ENCODE data around the gene SLC22A3.
A peak's percentile ranks its signal among the peaks of the same experiment; 100 is the strongest.
"Not testable (repeated sequence)": the region's sequence is repeated elsewhere in the genome, so short reads cannot be mapped to it uniquely, and the experiment has no call there.

The SLC22A3 gene

DNA sequence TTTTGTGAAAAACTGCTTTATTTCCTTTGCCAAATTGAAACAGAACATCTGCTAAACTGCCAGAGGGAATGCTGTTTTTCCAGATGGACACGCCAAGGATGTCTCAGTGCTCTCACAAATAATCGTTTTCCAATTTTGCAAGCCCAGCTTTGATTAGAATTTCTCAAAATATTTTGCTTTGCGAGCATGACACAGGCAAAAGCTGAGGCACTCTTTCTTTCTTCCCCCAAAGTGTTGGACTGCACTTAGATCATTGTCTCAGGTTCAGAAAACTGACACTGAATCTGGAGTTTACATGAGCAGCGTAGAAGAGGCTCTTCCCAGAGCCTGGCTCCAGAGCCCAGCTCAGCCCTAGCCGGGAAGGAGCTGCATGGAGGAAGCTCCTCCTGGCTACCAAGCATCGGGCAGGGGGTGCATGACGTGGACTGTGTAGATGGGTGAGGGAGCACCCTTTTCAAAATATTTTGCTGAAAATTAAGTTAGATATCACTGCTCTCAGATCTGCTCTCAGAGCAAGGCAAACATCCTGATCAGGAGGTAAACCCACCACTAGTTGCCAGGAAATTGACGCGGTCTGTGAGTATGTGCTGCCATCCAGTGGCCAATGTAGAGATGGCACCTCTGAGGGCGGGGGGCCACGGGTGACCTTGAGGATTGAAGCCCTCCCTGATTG, 107.5 kb downstream of the SLC22A3 start:
- peak; percentile 83 for ATAC-seq
- Mint-ChIP-seq H3K9me3 (no peaks in the 10 kb centered on the region), H3K4me3 (no peak overlapping the region), H3K27ac (no peak overlapping the region), H3K4me1 (peaks cover 34% of the 10 kb centered on the region), H3K36me3 (no peaks in the 10 kb centered on the region)
- DNase-seq (ENCODE audit: low spot score in 2 of 2), result peak; percentile 65 to 88

DNA sequence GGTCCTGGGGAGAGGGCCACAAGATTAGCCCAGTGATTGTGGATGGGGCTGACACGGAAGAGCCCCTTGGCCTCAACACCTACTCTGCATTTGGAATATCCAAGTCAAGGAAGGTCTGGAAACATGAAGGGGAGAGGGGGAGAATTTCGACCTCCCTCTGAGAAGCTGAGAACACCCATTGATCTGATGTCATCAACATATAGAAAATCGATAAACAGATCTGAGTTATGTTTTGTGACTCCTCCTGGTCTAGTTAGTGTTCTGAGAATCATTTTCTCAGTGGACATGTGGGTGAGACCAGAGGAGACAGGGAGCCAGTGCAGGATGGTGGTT, 108.0 kb downstream of the SLC22A3 start:
- peaks cover 39% of the 10 kb centered on the region for H3K4me1 Mint-ChIP-seq
- H3K27ac Mint-ChIP-seq, result no peak overlapping the region
- no peak for DNase-seq (ENCODE audit: low spot score in 2 of 2)
- no peaks in the 10 kb centered on the region for H3K9me3 Mint-ChIP-seq
- H3K4me3 Mint-ChIP-seq, result no peak overlapping the region
- ATAC-seq, result peak; percentile 36
- H3K36me3 Mint-ChIP-seq, result no peaks in the 10 kb centered on the region

DNA sequence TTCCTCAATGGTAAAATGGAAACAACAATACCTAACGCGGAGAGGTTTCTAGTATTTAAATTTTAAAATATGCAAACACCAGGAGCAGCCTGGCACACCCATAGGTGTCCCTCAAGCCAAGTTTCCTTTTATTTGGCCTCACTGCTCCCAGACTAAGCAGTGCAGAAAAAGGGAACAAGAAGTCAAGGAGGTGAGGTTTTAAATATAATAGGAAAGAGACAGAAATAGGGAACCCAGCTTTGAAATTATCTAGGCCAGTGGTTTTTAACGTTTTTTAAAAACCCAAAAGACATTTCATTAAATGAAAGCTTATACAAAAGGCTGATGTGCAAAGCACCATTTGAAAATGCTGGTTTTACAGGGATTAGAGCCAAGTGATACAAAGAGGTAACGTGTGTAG, 109.6 kb downstream of the SLC22A3 start:
- Mint-ChIP-seq H3K4me1 (peaks cover 53% of the 10 kb centered on the region), H3K27ac (peak overlapping the region; percentile 72), H3K9me3 (no peaks in the 10 kb centered on the region), H3K4me3 (no peak overlapping the region), H3K36me3 (peaks cover 7% of the 10 kb centered on the region)
- ATAC-seq (no peak), DNase-seq (ENCODE audit: low spot score in 2 of 2) (no peak)

DNA sequence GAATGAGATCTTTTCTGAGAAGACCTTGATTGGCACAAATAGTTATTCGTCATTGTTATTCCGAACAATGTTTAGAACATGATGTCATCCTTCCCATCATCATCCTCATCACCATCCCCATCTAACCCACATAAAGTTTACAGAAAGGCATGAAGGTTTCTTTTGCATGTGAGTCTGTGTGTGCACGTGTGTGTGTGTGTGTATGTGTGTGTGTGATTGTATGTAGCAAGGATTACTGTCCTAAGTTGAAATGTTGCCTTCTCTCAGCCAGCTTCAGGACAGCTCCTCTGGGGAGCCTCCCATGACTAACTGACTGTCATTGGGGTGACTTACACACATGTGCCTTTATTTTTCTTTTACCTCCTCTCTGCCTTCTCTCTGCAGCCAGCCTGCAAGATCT, 113.5 kb downstream of the SLC22A3 start:
- peak overlapping the region; percentile 18 for H3K4me3 Mint-ChIP-seq
- no peak for DNase-seq (ENCODE audit: low spot score in 2 of 2)
- H3K9me3 Mint-ChIP-seq, result no peaks in the 10 kb centered on the region
- peaks cover 76% of the 10 kb centered on the region for H3K4me1 Mint-ChIP-seq
- peak; percentile 46 for ATAC-seq
- H3K36me3 Mint-ChIP-seq, result peaks cover 9% of the 10 kb centered on the region
- peak overlapping the region; percentile 61 for H3K27ac Mint-ChIP-seq

DNA sequence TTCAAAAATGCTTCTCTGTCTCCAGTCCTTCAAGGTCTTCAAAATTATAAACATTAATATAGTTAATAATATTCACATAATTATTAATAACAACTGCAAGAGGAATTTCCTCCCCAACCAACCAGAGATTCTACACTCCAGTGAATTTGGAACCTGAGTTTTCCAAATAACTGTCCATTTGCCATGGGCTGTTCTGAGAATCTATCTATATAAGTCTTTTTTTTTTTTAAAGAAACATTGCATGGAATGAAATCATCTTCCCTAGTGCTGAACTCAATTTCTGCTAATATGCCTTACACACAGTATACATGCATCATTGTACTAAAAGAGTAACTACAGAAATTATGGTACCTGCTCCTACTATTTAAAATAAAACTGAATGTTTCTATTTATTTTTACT, 113.9 kb downstream of the SLC22A3 start:
- DNase-seq (ENCODE audit: low spot score in 2 of 2) (no peak), ATAC-seq (no peak)
- Mint-ChIP-seq H3K9me3 (no peaks in the 10 kb centered on the region), H3K36me3 (peaks cover 9% of the 10 kb centered on the region), H3K27ac (peak overlapping the region; percentile 69), H3K4me1 (peaks cover 76% of the 10 kb centered on the region), H3K4me3 (peak overlapping the region; percentile 45)

DNA sequence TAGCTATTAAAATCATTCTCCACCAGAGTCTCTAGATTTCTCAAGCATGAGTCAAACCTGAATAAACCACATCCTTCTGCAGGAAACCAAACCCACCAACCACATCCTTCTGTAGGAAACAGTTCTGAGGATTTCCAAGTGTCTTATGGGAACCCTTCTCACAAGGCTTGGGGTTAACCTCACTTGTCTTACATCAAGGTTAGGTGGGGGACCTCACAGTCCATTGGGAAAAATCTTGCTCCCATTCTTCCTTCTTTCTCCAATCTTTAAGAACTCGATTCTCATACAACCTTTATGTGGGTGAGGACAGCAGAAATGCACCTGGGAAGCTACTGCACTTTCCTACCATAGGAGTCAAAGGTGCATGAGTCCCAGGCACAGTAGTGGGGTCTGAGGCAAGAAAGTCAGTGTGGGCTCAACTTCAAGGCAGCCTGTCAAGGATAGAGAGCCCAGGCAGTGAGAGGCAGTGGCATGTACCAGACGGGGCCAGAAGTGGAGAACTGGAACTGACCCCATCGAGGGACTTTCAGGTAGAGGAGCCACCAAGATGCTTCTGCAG, 114.5 kb downstream of the SLC22A3 start:
- DNase-seq (ENCODE audit: low spot score in 2 of 2) (peak; percentile 48 to 86), ATAC-seq (peak; percentile 94)
- Mint-ChIP-seq H3K9me3 (no peaks in the 10 kb centered on the region), H3K4me1 (peaks cover 73% of the 10 kb centered on the region), H3K36me3 (peaks cover 9% of the 10 kb centered on the region), H3K27ac (peak overlapping the region; percentile 69), H3K4me3 (peak overlapping the region; percentile 45)

DNA sequence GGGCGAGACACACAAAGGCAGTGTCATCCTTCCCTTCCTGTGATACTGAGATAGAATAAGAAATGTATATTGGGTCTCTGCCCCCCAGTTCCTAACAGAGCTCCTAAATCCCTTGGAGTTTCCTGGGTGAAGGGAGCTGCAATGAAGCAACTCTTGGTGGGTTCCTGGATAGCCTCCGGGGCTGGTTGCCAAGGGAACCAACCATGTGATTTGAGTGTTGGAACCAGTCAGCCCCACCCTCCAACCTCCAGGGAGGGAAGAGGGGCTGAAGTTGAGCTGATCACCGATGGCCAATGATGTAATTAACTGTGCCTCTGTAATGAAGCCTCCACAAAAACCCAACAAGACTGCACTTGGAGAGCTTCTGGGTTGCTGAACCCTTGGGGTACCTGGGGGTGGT, 116.6 kb downstream of the SLC22A3 start:
- H3K4me3 Mint-ChIP-seq, result no peak overlapping the region
- H3K36me3 Mint-ChIP-seq, result peaks cover 9% of the 10 kb centered on the region
- no peak overlapping the region for H3K27ac Mint-ChIP-seq
- no peak for DNase-seq (ENCODE audit: low spot score in 2 of 2)
- ATAC-seq, result no peak
- H3K4me1 Mint-ChIP-seq, result peaks cover 52% of the 10 kb centered on the region
- H3K9me3 Mint-ChIP-seq, result no peaks in the 10 kb centered on the region

DNA sequence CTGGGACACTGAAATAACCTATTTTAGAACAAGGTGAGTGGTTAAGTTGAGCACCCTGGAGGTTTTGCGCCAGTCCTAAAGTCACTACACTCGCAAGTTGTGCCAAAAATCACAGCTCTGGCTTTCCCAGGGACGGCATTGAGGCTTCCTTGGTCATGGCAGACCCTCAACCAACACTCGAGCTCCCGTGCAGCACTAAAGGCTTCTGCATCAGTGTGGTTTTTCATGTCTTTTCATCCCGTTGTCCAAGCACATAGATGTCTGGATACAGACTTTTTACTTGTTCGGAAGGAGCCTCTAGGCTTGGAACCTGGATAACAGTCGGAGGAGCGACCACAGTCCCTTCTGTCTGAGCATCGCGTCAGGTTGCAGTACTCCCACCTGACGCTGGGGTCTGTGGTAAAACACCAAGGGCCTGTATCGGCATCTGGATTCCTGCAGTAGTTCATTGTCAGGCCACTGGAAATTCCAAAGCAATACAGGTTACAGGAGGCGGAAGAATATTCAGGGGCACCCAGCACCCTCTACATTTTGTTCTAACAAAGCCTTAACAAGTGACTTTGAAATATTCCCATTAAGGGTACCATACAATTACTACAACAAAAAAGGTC, 119.2 kb downstream of the SLC22A3 start:
- peak in 1 of 2 donors; percentile 15 for DNase-seq (ENCODE audit: low spot score in 2 of 2)
- not testable (repeated sequence) for ATAC-seq, H3K9me3 Mint-ChIP-seq

DNA sequence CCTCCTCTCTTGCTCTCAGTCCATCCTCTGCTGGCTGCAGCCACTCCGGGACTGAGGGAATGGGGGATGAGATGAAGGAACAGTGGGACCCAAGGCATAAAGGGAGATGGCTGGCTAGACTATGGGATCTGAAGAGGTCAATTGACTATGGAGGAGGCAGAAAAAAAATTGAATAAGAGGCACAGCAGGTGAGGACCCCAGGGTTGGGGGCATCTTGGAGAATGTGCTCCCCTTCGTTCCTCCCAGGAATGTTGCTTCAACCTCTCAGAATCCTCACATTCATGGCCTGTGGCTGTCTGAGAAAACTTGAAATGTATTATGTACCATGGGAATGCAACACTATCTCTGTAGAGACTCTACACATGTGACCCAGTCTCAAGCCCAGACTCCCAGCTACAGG, 121.0 kb downstream of the SLC22A3 start:
- no peak overlapping the region for H3K27ac Mint-ChIP-seq
- peaks cover 14% of the 10 kb centered on the region for H3K4me1 Mint-ChIP-seq
- no peak overlapping the region for H3K4me3 Mint-ChIP-seq
- no peak for ATAC-seq
- H3K36me3 Mint-ChIP-seq, result no peaks in the 10 kb centered on the region
- no peaks in the 10 kb centered on the region for H3K9me3 Mint-ChIP-seq
- peak in 1 of 2 donors; percentile 37 for DNase-seq (ENCODE audit: low spot score in 2 of 2)

More for the DNA sequence above, 119.2 kb downstream of the SLC22A3 start:
- H3K4me1 Mint-ChIP-seq, result peaks cover 28% of the 10 kb centered on the region
- H3K4me3 Mint-ChIP-seq, H3K27ac Mint-ChIP-seq, H3K36me3 Mint-ChIP-seq: not testable (repeated sequence)

DNA sequence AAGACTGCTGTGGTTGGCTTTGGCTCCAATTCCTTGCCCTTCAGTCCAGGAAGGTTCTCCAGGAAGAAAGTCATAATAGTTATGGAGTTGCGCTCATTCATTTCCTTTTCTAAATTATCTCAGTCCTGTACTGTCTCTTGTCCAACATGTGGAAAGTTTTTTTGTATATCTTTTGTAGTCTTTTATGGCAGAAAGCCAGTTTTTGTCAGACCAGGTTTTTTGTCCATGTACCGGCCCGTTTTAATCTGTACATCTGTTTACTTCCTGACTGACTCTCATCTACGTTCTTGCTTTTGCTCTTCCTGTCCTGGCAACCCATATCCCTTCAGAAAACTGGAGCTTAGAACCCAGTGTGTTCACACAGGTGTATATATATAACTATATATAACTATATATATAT, 127.9 kb downstream of the SLC22A3 start:
- not testable (repeated sequence) for H3K36me3 Mint-ChIP-seq; ATAC-seq; DNase-seq (ENCODE audit: low spot score in 2 of 2); H3K4me1 Mint-ChIP-seq; H3K9me3 Mint-ChIP-seq; H3K4me3 Mint-ChIP-seq
- peak overlapping the region; percentile 11 for H3K27ac Mint-ChIP-seq

DNA sequence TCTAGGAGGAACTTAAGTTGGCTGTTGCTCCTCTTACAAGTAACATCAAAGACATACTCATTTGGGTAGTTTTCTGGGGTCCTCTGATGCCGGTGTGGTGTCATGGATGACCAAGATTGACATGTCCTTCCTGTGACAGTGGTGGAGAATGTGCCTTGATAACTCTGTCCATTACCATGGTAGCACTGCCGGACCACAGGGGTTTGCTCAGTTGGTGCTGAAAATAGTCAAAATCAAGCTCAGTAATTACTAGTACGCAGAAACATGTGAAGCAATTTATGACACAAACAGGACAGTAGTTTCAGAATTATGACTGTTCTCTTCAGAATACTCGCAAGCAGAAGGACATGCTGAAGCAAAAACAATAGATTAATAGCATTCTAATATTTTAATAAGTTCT, 128.9 kb downstream of the SLC22A3 start:
- not testable (repeated sequence) for H3K9me3 Mint-ChIP-seq, H3K27ac Mint-ChIP-seq, H3K36me3 Mint-ChIP-seq, H3K4me3 Mint-ChIP-seq, H3K4me1 Mint-ChIP-seq
- DNase-seq (ENCODE audit: low spot score in 2 of 2) (peak in 1 of 2 donors; percentile 47), ATAC-seq (peak; percentile 37)

DNA sequence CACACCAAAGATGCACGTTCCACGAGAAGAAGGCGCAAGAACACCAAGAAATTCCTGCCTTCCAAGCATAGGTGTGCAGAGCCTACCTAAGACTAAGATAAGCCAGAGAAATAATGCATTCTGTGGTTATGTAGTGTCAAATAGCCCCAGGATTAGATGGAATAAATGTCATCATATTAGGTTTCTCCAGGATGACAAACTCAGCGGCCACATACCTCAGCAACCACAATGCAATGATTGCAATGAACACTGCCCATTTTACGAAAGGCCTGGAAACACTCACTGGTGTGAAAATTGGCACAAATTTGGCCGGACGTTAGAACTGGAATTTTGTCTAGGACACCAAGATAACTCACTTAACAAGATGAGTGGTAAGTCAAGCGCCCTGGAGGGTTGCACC, 129.7 kb downstream of the SLC22A3 start:
- Mint-ChIP-seq H3K36me3 (peaks cover 16% of the 10 kb centered on the region), H3K4me1 (peaks cover 6% of the 10 kb centered on the region), H3K27ac (no peak overlapping the region), H3K9me3 (peaks cover 4% of the 10 kb centered on the region), H3K4me3 (no peak overlapping the region)
- ATAC-seq (no peak), DNase-seq (ENCODE audit: low spot score in 2 of 2) (peak in 1 of 2 donors; percentile 40)

DNA sequence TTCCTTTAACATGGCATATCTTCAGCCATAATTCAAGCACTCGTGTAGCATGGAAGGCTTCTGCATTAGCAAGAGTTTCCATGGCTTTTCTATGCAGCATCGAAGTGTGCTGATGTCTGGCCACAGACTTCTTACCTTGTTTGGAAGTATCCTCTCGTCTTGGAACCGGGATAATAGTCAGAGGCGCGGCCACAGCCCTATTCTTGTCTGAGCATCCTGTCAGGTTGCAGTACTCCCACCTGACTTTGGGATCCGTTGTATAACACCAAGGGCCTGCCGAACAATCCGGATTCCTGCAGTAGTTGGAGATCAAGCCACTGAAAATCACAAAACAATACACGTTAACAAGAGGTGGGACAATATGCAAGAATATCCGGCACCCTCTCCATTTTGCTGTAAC, 138.9 kb downstream of the SLC22A3 start:
- DNase-seq (ENCODE audit: low spot score in 2 of 2) (no peak), ATAC-seq (no peak)
- no peak overlapping the region for H3K4me3 Mint-ChIP-seq
- H3K9me3 Mint-ChIP-seq, result no peaks in the 10 kb centered on the region
- peaks cover 40% of the 10 kb centered on the region for H3K36me3 Mint-ChIP-seq
- no peak overlapping the region for H3K27ac Mint-ChIP-seq
- H3K4me1 Mint-ChIP-seq, result no peaks in the 10 kb centered on the region

DNA sequence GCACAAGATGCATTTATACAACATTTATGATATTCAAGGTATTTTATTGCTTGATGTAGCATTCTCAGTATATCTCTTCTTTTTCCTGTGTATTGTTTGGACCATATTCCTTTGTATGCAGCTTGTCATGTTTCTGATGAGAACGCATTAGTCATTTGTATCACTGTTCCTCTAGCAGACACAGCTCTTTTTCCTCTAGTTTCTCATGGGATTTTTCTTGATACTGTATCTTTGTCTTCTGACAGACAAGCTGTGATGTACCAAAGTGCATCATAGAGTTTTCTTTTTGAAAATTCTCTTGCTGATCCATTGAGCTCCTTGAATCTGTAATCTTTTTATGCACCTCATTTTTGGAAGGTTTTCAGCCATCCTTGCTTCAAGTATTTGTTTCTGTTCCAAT, 140.9 kb downstream of the SLC22A3 start:
- no peak overlapping the region for H3K27ac Mint-ChIP-seq
- H3K4me1 Mint-ChIP-seq, result no peaks in the 10 kb centered on the region
- DNase-seq (ENCODE audit: low spot score in 2 of 2), result no peak
- H3K36me3 Mint-ChIP-seq, result peaks cover 28% of the 10 kb centered on the region
- no peak for ATAC-seq
- no peaks in the 10 kb centered on the region for H3K9me3 Mint-ChIP-seq
- no peak overlapping the region for H3K4me3 Mint-ChIP-seq

DNA sequence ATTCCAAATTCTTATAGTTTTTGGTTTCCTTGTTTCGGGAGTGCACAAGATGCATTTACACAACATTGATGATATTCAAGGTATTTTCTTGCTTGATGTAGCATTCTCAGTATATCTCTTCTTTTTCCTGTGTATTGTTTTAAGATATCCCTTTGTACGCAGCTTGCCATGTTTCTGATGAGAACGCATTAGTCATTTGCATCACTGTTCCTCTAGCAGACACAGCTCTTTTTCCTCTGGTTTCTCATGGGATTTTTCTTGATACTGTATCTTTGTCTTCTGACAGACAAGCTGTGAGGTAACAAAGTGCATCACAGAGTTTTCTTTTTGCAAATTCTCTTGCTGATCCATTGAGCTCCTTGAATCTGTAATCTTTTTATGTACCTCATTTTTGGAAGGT, 146.4 kb downstream of the SLC22A3 start:
- Mint-ChIP-seq H3K36me3 (peaks cover 30% of the 10 kb centered on the region), H3K4me3 (no peak overlapping the region), H3K9me3 (no peaks in the 10 kb centered on the region), H3K4me1 (no peaks in the 10 kb centered on the region), H3K27ac (no peak overlapping the region)
- ATAC-seq, result no peak
- DNase-seq (ENCODE audit: low spot score in 2 of 2), result no peak

DNA sequence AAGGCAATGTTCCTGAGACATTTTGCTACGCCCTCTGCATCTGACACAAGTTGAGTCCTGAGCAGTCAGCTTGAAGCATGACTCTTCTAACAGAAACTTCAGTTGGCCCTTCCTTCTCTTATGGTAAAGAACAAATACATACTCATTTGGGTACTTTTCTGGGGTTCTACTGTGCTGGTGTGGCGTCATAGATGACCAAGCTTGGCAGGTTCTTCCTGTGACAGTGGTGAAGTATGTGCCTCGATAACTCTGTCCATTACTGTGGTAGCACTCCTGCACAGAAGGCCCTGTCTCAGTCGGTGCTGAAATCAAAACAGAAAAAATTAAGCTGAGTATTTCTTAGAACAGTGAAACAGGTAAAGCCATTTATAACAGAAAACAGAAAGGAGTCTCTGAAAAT, 152.5 kb downstream of the SLC22A3 start:
- ATAC-seq, result peak; percentile 81
- no peak for DNase-seq (ENCODE audit: low spot score in 2 of 2)
- H3K9me3 Mint-ChIP-seq, result no peaks in the 10 kb centered on the region

More for the DNA sequence above, 152.5 kb downstream of the SLC22A3 start:
- Mint-ChIP-seq H3K36me3 (peaks cover 30% of the 10 kb centered on the region), H3K4me1 (peaks cover 16% of the 10 kb centered on the region), H3K27ac (peak overlapping the region; percentile 64), H3K4me3 (no peak overlapping the region)

Data from stimulated activated effector memory CD8-positive, alpha-beta T cell treated with anti-CD3 and anti-CD28 coated beads, Interleukin-12 subunit alpha, Interleukin-12 subunit beta, amount 100 ng/mL, for 72 hours (primary cell).